ENCODE data around the gene TPD52L1. TPM values are rescaled to one million over a fixed set of nuclear protein-coding genes. Genes with fewer than 3 reads are reported as not detected.

TPD52L1 gene
- total RNA-seq, 1 experiment from 2014 or later = 12.4 TPM

GRCh38 chr6:125169058-125169457 lies 15.5 kb downstream of the TPD52L1 start (continued):
- TF ChIP-seq TEAD1 (CRISPR knock-in tag; IDR thresholded peaks at IDR 0.05) = no peak
- no peak for TF ChIP-seq KAT7 (CRISPR knock-in tag; IDR thresholded peaks at IDR 0.05; ENCODE audit: borderline replicate concordance)
- TF ChIP-seq ARID4B (CRISPR knock-in tag; IDR thresholded peaks at IDR 0.05; ENCODE audit: borderline replicate concordance) = no peak
- no peak for TF ChIP-seq FOXK1 (CRISPR knock-in tag; IDR thresholded peaks at IDR 0.05)
- no peak for TF ChIP-seq ZBTB43 (CRISPR knock-in tag; IDR thresholded peaks at IDR 0.05)
- no peak for TF ChIP-seq ZNF532 (CRISPR knock-in tag; IDR thresholded peaks at IDR 0.05; ENCODE audit: borderline replicate concordance)
- TF ChIP-seq ZNF512 (CRISPR knock-in tag; IDR thresholded peaks at IDR 0.05; ENCODE audit: borderline replicate concordance) = no peak
- no peak for TF ChIP-seq FOXP1 (CRISPR knock-in tag; IDR thresholded peaks at IDR 0.05; ENCODE audit: borderline replicate concordance)

GRCh38 chr6:125169522-125169921 lies 15.9 kb downstream of the TPD52L1 start:
- no peaks in the 10 kb centered on the region; the same call in 1 of the 2 replicates for H3K4me1 Mint-ChIP-seq
- ChIA-PET CTCF (interaction anchor here (1.2 kb wide), 1 partner anchor 23 kb away, joined by 3 read pairs; no protein-coding TSS in a partner anchor), POLR2A (no interaction called here)
- no peak for DNase-seq (ENCODE audit: low spot score)
- no peak overlapping the region for H3K27ac Mint-ChIP-seq
- H3K27me3 Mint-ChIP-seq (ENCODE audit: low read depth) = no peaks in the 10 kb centered on the region
- H3K36me3 Mint-ChIP-seq = peaks cover 3% of the 10 kb centered on the region; the same call in 1 of the 2 replicates
- H3K9me3 Mint-ChIP-seq = peaks cover 13% of the 10 kb centered on the region
- no peak overlapping the region for H3K4me3 Mint-ChIP-seq
- no peak for ATAC-seq
- TF ChIP-seq HMGA2 (CRISPR knock-in tag; IDR thresholded peaks at IDR 0.05) = no peak
- no peak for TF ChIP-seq JUN (CRISPR knock-in tag; IDR thresholded peaks at IDR 0.05)
- TF ChIP-seq ATF3 (CRISPR knock-in tag; conservative IDR thresholded peaks at IDR 0.05) = no peak
- no peak for TF ChIP-seq ZNF121 (CRISPR knock-in tag; IDR thresholded peaks at IDR 0.05)
- no peak for TF ChIP-seq IRF1 (CRISPR knock-in tag; IDR thresholded peaks at IDR 0.05)
- no peak for TF ChIP-seq TP53 (CRISPR knock-in tag; IDR thresholded peaks at IDR 0.05)
- no peak for TF ChIP-seq STAT6 (CRISPR knock-in tag; conservative IDR thresholded peaks at IDR 0.05; ENCODE audit: low read depth)
- TF ChIP-seq NR3C1 (CRISPR knock-in tag; conservative IDR thresholded peaks at IDR 0.05; ENCODE audit: low read depth) = no peak
- no peak for TF ChIP-seq RORB (CRISPR knock-in tag; IDR thresholded peaks at IDR 0.05)
- TF ChIP-seq TCF7 (CRISPR knock-in tag; IDR thresholded peaks at IDR 0.05; ENCODE audit: low read depth) = no peak
- TF ChIP-seq KAT7 (CRISPR knock-in tag; IDR thresholded peaks at IDR 0.05; ENCODE audit: borderline replicate concordance) = no peak
- TF ChIP-seq E2F1 (CRISPR knock-in tag; IDR thresholded peaks at IDR 0.05) = no peak
- TF ChIP-seq FOXK1 (CRISPR knock-in tag; IDR thresholded peaks at IDR 0.05) = no peak
- no peak for TF ChIP-seq ZNF416 (CRISPR knock-in tag; IDR thresholded peaks at IDR 0.05)

Data from WTC11 (cell line).